Body of pancreas (tissue), 4 donors: Measurements from ENCODE around the gene PITPNC1. TPM values are rescaled to one million over a fixed set of nuclear protein-coding genes. Genes with fewer than 3 reads are reported as not detected.
A peak's percentile ranks its signal among the peaks of the same experiment; 100 is the strongest.
"Not testable (repeated sequence)": the region's sequence is repeated elsewhere in the genome, so short reads cannot be mapped to it uniquely, and the experiment has no call there.

Source experiments
- ATAC-seq: fragments of 150-250 bp; one replicate; pipeline ENCODE4 v1.9.1; 2016
- DNase-seq, 4 donors: peaks; one replicate each; pipeline ENCODE4 v3.0.0-alpha.2; 2019
- H3K27ac ChIP-seq, 4 donors: fragments of 200-600 bp; sonication (generic); 1 replicate in 3 of 4; 2 replicates in 1 of 4; pipeline versions ENCODE4 v1.5.1 to v1.6.1; 2016 to 2019; ENCODE audit warnings: mild to moderate bottlenecking in 1 of 4, mixed read lengths in 1 of 4, moderate library complexity in 1 of 4
- H3K27me3 ChIP-seq, 2 donors: fragments of 200-600 bp; sonication (generic); one replicate each; pipeline ENCODE4 v1.6.0; 2016; ENCODE audit warnings: mild to moderate bottlenecking in 1 of 2
- H3K36me3 ChIP-seq, 2 donors: fragments of 200-600 bp; sonication (generic); replicated peaks in 1 of 2; 2 replicates each; pipeline ENCODE4 v1.5.1; 2016; ENCODE audit warnings: low read depth in 2 of 2; ENCODE audit not compliant: insufficient read depth in 1 of 2
- H3K4me1 ChIP-seq: fragments of 200-600 bp; sonication (generic); one replicate; pipeline ENCODE4 v1.6.0; 2016
- H3K4me3 ChIP-seq, 2 donors: fragments of 200-600 bp; sonication (generic); 1 replicate in 1 of 2; 2 replicates in 1 of 2; pipeline ENCODE4 v1.5.1; 2016 to 2019
- H3K9me3 ChIP-seq, 3 donors: fragments of 200-600 bp; sonication (generic); 1 replicate in 2 of 3; 2 replicates in 1 of 3; pipeline ENCODE4 v1.5.1; 2016
- CTCF ChIP-seq, 7 experiments: fragments of 450-650 bp in 4 of 7; fragments of 200-600 bp in 3 of 7; sonication (generic) in 3 of 7; IDR thresholded peaks; one replicate each; pipeline ENCODE4 v1.5.1; 2016 to 2019; ENCODE audit warnings: antibody characterized with exemption in 7 of 7
- POLR2A ChIP-seq, 3 donors: fragments of 450-650 bp; IDR thresholded peaks; one replicate each; pipeline ENCODE4 v1.6.1; 2016; ENCODE audit warnings: antibody characterized with exemption in 3 of 3, mild to moderate bottlenecking in 2 of 3
- WGBS, 2 donors: methylation state at CpG; one replicate each; pipeline ENCODE4 v1.1.5; 2017; 5-methylcytosine and 5-hydroxymethylcytosine counted together
- intact Hi-C: fragments of 100-400 bp; cut with DNase I; formaldehyde crosslinking; loops from one replicate; pipeline ENCODE4 v1.15.1; 2023
- total RNA-seq, 2 donors: library from RNA; depleted of rRNA; stranded (reverse); fragments of >200 nt; gene quantifications; one replicate each; pipeline ENCODE4 v1.1.0, GENCODE V29; 2016

Gene PITPNC1
- total RNA-seq, 2 donors from 2014 or later = 11.9 to 17.5 TPM

- Histone ChIP-seq H3K36me3 (no peaks in the 10 kb centered on the region), H3K27ac (peak overlapping the region in 3 of 4 donors; percentile 34 to 63 (median 57)), H3K4me3 (no peak overlapping the region), H3K9me3 (no peaks in the 10 kb centered on the region), H3K27me3 (no peaks in the 10 kb centered on the region), H3K4me1 (peaks cover 17% of the 10 kb centered on the region)
- WGBS, 2 donors = 61 to 68% methylated on average over 10 of the region's 10 CpGs
- no peak for DNase-seq
- TF ChIP-seq POLR2A (IDR thresholded peaks at IDR 0.05) (no peak), CTCF (IDR thresholded peaks at IDR 0.05) (no peak)
- intact Hi-C loops = no loop called here
- no peak for ATAC-seq
These were observed 199.5 kb downstream of the PITPNC1 start for GRCh38 chr17:67576471-67577115.

GRCh38 chr17:67577429-67578141, 200.5 kb downstream of the PITPNC1 start:
- 92% methylated on average over 8 of the region's 8 CpGs for WGBS, 2 donors
- Histone ChIP-seq H3K27ac (peak overlapping the region in 3 of 4 donors; percentile 6 to 63 (median 22)), H3K4me3 (no peak overlapping the region), H3K27me3 (no peaks in the 10 kb centered on the region), H3K36me3 (no peaks in the 10 kb centered on the region), H3K4me1 (peaks cover 23% of the 10 kb centered on the region), H3K9me3 (no peaks in the 10 kb centered on the region)
- ATAC-seq (no peak), DNase-seq (no peak)
- TF ChIP-seq CTCF (IDR thresholded peaks at IDR 0.05) (no peak), POLR2A (IDR thresholded peaks at IDR 0.05) (no peak)
- intact Hi-C loops = no loop called here

GRCh38 chr17:67578142-67578457, 201.0 kb downstream of the PITPNC1 start:
- Histone ChIP-seq H3K9me3 (no peaks in the 10 kb centered on the region), H3K27me3 (no peaks in the 10 kb centered on the region), H3K27ac (peak overlapping the region in 2 of 4 donors; percentile 6 to 63), H3K36me3 (no peaks in the 10 kb centered on the region), H3K4me3 (no peak overlapping the region), H3K4me1 (peaks cover 27% of the 10 kb centered on the region)
- TF ChIP-seq CTCF (IDR thresholded peaks at IDR 0.05) (no peak), POLR2A (IDR thresholded peaks at IDR 0.05) (no peak)
- WGBS, 2 donors = 84 to 89% methylated on average over 5 of the region's 5 CpGs
- intact Hi-C loops = no loop called here
- ATAC-seq (no peak), DNase-seq (no peak)

GRCh38 chr17:67578679-67579405, 201.8 kb downstream of the PITPNC1 start:
- ATAC-seq, H3K27me3 ChIP-seq, H3K4me3 ChIP-seq, intact Hi-C loops, H3K9me3 ChIP-seq, DNase-seq, H3K36me3 ChIP-seq: not testable (repeated sequence)
- H3K4me1 ChIP-seq = peaks cover 33% of the 10 kb centered on the region
- WGBS, 2 donors = 91 to 93% methylated on average over 9 of the region's 9 CpGs
- peak overlapping the region in 2 of 4 donors; percentile 6 to 63 for H3K27ac ChIP-seq

- WGBS, 2 donors = 24 to 25% methylated on average over 6 of the region's 6 CpGs
- intact Hi-C loops = no loop called here
- H3K27me3 ChIP-seq = no peaks in the 10 kb centered on the region
- peak overlapping the region; percentile 80 to 89 (median 83) for H3K27ac ChIP-seq
- no peak overlapping the region for H3K4me3 ChIP-seq
- peak; percentile 76 to 91 (median 90) for DNase-seq
- peaks cover 43% of the 10 kb centered on the region for H3K4me1 ChIP-seq
- TF ChIP-seq POLR2A (IDR thresholded peaks at IDR 0.05) (peak in 2 of 3 donors; percentile 20 to 25), CTCF (IDR thresholded peaks at IDR 0.05) (no peak)
- H3K9me3 ChIP-seq = no peaks in the 10 kb centered on the region
- H3K36me3 ChIP-seq = no peaks in the 10 kb centered on the region
- peak; percentile 93 for ATAC-seq
These were observed 205.6 kb downstream of the PITPNC1 start for GRCh38 chr17:67582673-67583081.
